Measurements from ENCODE around the gene REG4.
"Not testable (repeated sequence)": the region's sequence is repeated elsewhere in the genome, so short reads cannot be mapped to it uniquely, and the experiment has no call there.

REG4 gene

GRCh38 chr1:119811985-119812557 is 811 bp upstream of the REG4 start:
- H3K4me3 ChIP-seq (ENCODE audit: low read length), result no peak overlapping the region
- no peak for DNase-seq (ENCODE audit: low read depth, low spot score)

DNA sequence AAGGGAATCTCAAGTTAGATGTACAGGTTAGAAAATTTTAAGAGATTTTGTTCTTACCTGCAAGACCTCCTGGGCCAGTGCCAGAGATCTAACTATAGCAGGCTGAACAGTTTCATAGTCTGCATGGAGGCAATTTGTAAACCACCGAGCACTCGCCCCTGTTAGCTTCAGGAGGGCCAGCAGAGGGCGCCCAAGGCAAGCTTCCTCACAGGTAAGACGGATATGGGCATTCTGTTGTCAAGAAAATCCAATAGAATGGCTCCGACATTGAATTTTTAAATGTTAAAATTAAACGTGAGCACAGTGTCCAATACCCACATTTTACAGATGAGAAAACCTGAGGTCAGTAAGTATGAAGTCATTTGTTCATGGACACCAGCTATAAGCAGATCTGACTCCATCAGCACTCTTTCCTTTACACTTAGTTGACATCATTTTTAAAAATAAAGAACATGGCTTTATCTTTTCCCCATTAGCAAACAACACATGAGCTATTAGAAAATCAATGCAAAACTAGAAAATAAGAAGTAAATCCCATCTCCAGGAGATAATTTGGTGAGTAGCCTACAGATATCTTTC is 2.2 kb downstream of the REG4 start:
- DNase-seq (ENCODE audit: low read depth, low spot score), result peak; percentile 55
- H3K4me3 ChIP-seq (ENCODE audit: low read length), result no peak overlapping the region

- DNase-seq (ENCODE audit: low read depth, low spot score), result no peak
- no peak overlapping the region for H3K4me3 ChIP-seq (ENCODE audit: low read length)
Observed at GRCh38 chr1:119808491-119808890, 2.8 kb downstream of the REG4 start.

GRCh38 chr1:119806489-119806888 is 4.8 kb downstream of the REG4 start:
- DNase-seq (ENCODE audit: low read depth, low spot score), result no peak
- no peak overlapping the region for H3K4me3 ChIP-seq (ENCODE audit: low read length)

GRCh38 chr1:119805746-119806145 is 5.5 kb downstream of the REG4 start:
- H3K4me3 ChIP-seq (ENCODE audit: low read length), result no peak overlapping the region
- DNase-seq (ENCODE audit: low read depth, low spot score), result no peak

GRCh38 chr1:119805247-119805646 is 6.0 kb downstream of the REG4 start:
- no peak for DNase-seq (ENCODE audit: low read depth, low spot score)
- H3K4me3 ChIP-seq (ENCODE audit: low read length), result no peak overlapping the region

- no peak for DNase-seq (ENCODE audit: low read depth, low spot score)
- no peak overlapping the region for H3K4me3 ChIP-seq (ENCODE audit: low read length)
Observed at GRCh38 chr1:119799599-119800177, 11.6 kb downstream of the REG4 start.

DNA sequence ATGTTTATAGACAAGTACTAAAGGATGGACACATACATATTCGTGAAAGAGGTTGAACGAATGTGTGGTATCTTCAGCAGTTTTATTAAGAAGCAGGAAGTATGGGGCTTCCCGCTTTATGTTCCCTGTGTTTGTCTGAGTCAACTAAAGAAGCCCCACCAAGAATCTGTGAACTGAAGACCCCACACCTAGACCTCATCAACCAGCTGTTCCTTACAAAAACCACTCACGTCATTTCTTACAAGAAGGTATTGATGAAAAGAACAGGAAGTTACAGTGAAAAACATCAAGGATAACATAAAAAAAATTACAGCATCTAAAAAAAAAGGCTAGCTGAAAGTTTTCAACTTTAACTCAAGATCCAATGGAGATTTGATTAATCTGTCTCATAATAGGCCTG is 12.3 kb downstream of the REG4 start:
- no peak overlapping the region for H3K4me3 ChIP-seq (ENCODE audit: low read length)
- DNase-seq (ENCODE audit: low read depth, low spot score), result no peak

GRCh38 chr1:119797606-119798005 is 13.7 kb downstream of the REG4 start:
- H3K4me3 ChIP-seq (ENCODE audit: low read length), result no peak overlapping the region
- no peak for DNase-seq (ENCODE audit: low read depth, low spot score)

GRCh38 chr1:119797162-119797561 is 14.1 kb downstream of the REG4 start:
- no peak overlapping the region for H3K4me3 ChIP-seq (ENCODE audit: low read length)
- DNase-seq (ENCODE audit: low read depth, low spot score), result no peak

DNA sequence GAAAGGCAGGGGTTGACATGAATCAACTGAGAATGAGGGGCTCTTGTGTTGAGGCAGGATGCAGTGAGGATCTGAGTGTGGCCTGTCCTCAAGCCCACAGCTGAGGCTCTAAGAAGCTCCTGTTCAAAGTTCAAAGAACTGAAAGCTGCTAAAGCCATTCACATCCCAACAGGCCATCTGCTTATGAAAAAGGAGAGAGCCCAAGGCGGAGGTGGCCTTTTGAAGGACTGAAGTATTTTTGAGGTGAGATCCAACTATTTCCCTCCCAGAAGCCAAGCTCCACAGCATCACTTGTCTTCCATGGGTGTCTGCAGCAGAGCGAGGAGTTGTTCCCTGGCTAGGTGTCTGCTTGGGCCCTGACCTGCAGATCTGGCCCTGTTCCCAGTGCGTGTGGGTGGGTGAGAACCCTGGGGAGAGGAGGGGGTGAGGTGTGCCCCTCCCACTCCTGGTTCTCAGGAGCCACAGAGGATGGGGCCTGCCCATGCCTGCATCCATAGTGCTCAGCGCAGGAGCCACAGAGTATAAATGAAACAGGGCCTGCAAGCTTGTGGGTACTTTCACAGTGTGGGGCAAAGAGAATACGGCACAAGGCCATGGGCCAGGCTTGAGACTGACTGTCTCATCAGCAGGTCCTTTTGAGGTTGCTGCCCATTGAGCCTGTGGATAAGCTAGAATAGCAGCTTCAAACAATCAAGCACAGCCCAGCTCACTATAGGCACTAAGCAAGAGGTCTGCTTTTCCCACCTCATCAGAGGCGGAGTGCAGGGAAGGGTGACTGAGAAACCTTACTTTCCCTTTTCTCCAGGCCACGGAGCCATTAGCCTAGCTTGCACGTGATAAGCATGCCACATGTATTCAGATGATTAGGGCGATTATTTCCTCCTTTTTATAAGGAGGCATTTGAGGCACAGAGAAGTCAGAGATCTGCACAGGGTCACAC is 15.7 kb downstream of the REG4 start:
- no peak for DNase-seq (ENCODE audit: low read depth, low spot score)
- no peak overlapping the region for H3K4me3 ChIP-seq (ENCODE audit: low read length)

GRCh38 chr1:119794876-119795240 is 16.4 kb downstream of the REG4 start:
- H3K4me3 ChIP-seq (ENCODE audit: low read length), result no peak overlapping the region
- DNase-seq (ENCODE audit: low read depth, low spot score), result no peak

DNA sequence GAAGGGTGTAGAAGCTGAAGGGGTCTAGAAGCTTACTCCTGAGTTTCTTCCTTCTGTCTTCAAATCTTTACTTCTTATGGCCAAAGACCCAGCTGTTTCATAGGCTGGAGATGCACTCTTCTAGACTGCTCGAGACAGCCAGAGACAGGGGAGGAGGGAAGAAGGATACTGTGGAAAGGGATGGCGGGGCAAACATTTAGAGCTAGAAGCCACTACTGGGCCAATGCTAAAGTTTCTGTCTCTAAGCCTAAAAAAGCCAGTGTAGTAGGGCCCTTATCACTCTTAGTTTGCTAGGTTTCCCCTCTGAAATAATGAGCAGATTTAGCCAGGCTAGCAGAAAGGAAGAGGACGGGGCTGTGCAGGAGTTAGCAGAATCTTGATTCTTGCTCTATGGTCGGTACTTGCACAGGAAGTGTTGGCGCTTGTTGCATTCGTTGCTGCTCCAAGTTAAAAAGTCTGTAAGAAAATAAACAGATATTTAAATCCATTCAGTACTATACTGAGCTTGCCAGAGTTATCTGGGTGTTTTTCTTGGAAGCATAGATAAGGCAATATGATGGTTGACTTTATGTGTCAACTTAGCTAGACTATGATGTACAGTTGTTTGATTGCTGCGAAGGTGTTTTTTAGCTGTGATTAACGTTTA is 16.9 kb downstream of the REG4 start:
- no peak overlapping the region for H3K4me3 ChIP-seq (ENCODE audit: low read length)
- no peak for DNase-seq (ENCODE audit: low read depth, low spot score)

DNA sequence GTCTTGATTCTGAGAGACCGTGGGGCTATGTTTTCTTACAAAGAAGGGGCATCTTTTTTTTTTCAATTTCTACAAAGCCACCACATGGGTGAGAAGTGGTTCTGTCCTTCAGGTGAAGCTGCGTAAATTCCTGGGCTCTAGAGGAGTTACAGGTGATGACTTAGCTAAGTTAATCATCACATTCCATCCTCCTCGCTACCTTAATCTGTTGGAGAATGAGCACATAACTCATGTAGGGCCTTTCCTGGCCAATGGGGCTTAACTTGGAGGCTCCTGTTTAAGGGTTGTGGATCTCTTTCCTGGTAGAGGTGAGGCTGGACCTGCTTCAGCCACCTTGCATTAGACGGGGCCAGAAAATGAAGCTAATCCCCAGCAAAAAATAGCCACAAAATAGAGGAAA is 19.9 kb downstream of the REG4 start:
- no peak for DNase-seq (ENCODE audit: low read depth, low spot score)
- H3K4me3 ChIP-seq (ENCODE audit: low read length), result no peak overlapping the region

DNA sequence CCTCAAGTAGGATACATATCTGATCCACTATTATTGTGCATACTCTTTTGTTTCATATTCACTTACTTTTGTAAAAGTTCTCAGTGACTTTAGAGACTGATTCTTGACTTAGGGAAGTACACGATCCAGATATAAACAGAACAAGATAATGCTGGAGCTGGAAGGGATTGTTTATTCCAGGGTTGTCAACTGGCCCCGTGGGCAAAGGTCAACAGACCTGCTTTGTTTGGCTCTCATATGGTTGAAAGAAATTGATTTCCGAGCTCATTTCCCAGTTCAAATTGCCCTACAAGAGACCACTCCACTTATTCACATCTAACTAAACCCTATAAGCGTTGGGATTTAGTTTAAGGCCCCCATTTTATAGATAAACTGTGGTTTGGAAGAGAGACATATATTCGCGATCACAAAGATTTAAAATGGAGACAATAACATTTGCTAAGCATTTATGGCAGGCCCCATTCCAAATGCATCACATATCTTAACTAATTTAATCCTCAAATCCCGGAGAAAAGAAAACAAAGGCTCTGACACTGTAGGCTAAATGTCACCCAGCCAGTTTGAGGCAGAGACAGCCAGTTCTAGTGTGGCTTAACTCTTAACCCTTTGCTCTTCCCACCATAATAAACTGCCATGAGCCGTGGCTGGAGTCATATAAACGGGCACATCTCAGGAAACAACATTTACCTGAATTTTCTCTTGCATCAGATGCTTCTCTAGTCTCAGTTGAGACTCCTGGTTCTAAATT is 20.6 kb downstream of the REG4 start:
- no peak for DNase-seq (ENCODE audit: low read depth, low spot score)
- no peak overlapping the region for H3K4me3 ChIP-seq (ENCODE audit: low read length)

DNA sequence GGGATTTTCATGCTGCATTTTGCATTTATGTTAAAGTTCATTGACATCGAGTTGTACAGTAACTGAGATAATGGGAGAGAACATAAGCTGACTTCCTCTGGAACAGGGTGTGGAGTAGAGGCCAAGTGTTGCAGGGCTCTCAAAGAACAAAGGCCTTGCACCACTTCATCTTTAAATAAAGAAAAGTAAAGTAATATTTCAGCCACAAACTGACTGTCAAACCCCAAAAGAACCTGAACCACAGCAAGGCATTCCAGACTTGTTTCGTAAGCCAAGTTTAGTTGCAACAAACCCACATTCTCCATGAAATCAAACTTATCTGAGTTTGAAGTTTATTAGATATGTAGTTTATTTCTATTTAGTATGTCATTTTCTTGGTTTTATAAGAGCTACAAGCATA is 23.5 kb downstream of the REG4 start:
- no peak overlapping the region for H3K4me3 ChIP-seq (ENCODE audit: low read length)
- DNase-seq (ENCODE audit: low read depth, low spot score), result no peak

- not testable (repeated sequence) for H3K4me3 ChIP-seq (ENCODE audit: low read length); DNase-seq (ENCODE audit: low read depth, low spot score)
Observed at GRCh38 chr1:119786473-119787050, 24.7 kb downstream of the REG4 start.

DNA sequence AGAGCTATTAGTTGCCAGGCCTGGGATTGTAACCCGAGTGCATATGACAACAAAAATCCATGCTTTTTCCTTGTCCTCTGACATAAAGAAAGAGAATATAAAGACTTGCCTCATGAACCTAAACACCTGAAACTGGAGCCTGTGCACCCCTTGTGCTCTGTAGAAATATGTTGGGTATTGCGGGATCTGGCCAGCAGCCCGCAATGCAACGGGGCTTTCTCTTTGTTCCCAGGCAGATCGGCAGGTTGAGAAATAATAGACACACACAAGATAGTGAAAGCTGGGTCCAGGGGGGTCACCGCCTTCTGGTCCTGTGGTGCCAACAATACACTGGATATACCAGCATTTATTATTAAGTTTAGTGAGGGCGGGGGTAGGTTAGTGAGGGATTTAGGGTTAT is 25.2 kb downstream of the REG4 start:
- not testable (repeated sequence) for DNase-seq (ENCODE audit: low read depth, low spot score); H3K4me3 ChIP-seq (ENCODE audit: low read length)

All from Jurkat, Clone E6-1 (cell line).